Neural cell (in vitro differentiated cells): ENCODE data around the gene C11orf87. TPM values are rescaled to one million over a fixed set of nuclear protein-coding genes. Genes with fewer than 3 reads are reported as not detected.

ENCODE experiments used
- H2AFZ ChIP-seq: fragments of 200-600, 300-800 bp; sonication (generic), shearing (Covaris generic); 2 replicates; pipeline ENCODE4 v1.6.0; 2014; ENCODE audit warnings: low read depth, mild to moderate bottlenecking, antibody characterized with exemption, low read length, moderate library complexity
- H3F3A ChIP-seq: fragments of 200-600 bp; shearing (Covaris generic); 2 replicates; pipeline ENCODE4 v1.6.1; 2016; ENCODE audit warnings: mild to moderate bottlenecking, moderate library complexity, mixed read lengths, antibody characterized with exemption, low read length; ENCODE audit not compliant: insufficient read depth, poor library complexity, severe bottlenecking
- H3K27ac ChIP-seq: fragments of 200-600, 300-800 bp; sonication (generic), shearing (Covaris generic); 2 replicates; pipeline ENCODE4 v1.5.1; 2014; ENCODE audit warnings: mild to moderate bottlenecking, low read length, moderate library complexity
- H3K27me3 ChIP-seq: fragments of 300-800, 200-600 bp; sonication (generic), shearing (Covaris generic); 2 replicates; pipeline ENCODE4 v1.6.0; 2014; ENCODE audit warnings: mild to moderate bottlenecking, low read depth, low read length, moderate library complexity; ENCODE audit not compliant: insufficient read depth
- H3K36me3 ChIP-seq: fragments of 300-800, 200-600 bp; sonication (generic), shearing (Covaris generic); 2 replicates; pipeline ENCODE4 v1.5.1; 2014; ENCODE audit warnings: mild to moderate bottlenecking, antibody characterized with exemption, low read length, moderate library complexity; ENCODE audit not compliant: insufficient read depth
- H3K4me2 ChIP-seq: fragments of 300-800, 200-600 bp; sonication (generic), shearing (Covaris generic); 2 replicates; pipeline ENCODE4 v1.6.0; 2014; ENCODE audit warnings: mild to moderate bottlenecking, low read length
- H3K4me3 ChIP-seq: fragments of 300-800, 200-600 bp; sonication (generic), shearing (Covaris generic); 2 replicates; pipeline ENCODE4 v1.5.1; 2014; ENCODE audit warnings: mild to moderate bottlenecking, low read length, moderate library complexity
- H3K79me2 ChIP-seq: fragments of 200-600 bp; shearing (Covaris generic); replicated peaks from 2 replicates; pipeline ENCODE4 v1.6.0; 2014; ENCODE audit warnings: mild to moderate bottlenecking, low read length, moderate library complexity; ENCODE audit not compliant: insufficient read depth
- H3K9ac ChIP-seq: fragments of 300-800, 200-600 bp; sonication (generic), shearing (Covaris generic); 2 replicates; pipeline ENCODE4 v1.6.1; 2016; ENCODE audit warnings: mild to moderate bottlenecking, low read length, mixed read lengths
- H3K9me2 ChIP-seq: fragments of 200-600 bp; shearing (Covaris generic); 2 replicates; pipeline ENCODE4 v1.6.1; 2016; ENCODE audit warnings: mild to moderate bottlenecking, low read length, mixed read lengths; ENCODE audit not compliant: insufficient read depth
- H3K9me3 ChIP-seq: fragments of 200-600, 300-800 bp; sonication (generic), shearing (Covaris generic); 2 replicates; pipeline ENCODE4 v1.6.1; 2016; ENCODE audit warnings: mild to moderate bottlenecking, mixed run types, low read length, moderate library complexity, mixed read lengths
- H4K20me1 ChIP-seq: fragments of 200-600 bp; shearing (Covaris generic); 2 replicates; pipeline ENCODE4 v1.6.1; 2016; ENCODE audit warnings: mild to moderate bottlenecking, mixed run types; ENCODE audit not compliant: insufficient read depth
- EP300 ChIP-seq: fragments of 450-650 bp; conservative IDR thresholded peaks from 2 replicates; pipeline ENCODE4 v1.6.1; 2014; ENCODE audit warnings: antibody characterized with exemption, mild to moderate bottlenecking, moderate library complexity; ENCODE audit not compliant: poor library complexity, severe bottlenecking
- EZH2 ChIP-seq: fragments of 200-600, 300-800 bp; shearing (Covaris generic), sonication (generic); IDR thresholded peaks from 2 replicates; pipeline ENCODE4 v1.6.1; 2014; ENCODE audit warnings: antibody characterized with exemption, low read length, borderline replicate concordance, mild to moderate bottlenecking; ENCODE audit not compliant: insufficient read depth, poor library complexity, severe bottlenecking
- MXI1 ChIP-seq: fragments of 450-650 bp; conservative IDR thresholded peaks from 2 replicates; pipeline ENCODE4 v1.6.1; 2014; ENCODE audit warnings: antibody characterized with exemption, mild to moderate bottlenecking; ENCODE audit not compliant: poor library complexity, severe bottlenecking
- POLR2AphosphoS5 ChIP-seq: IDR thresholded peaks from 2 replicates; pipeline ENCODE4 v1.6.1; 2012
- RAD21 ChIP-seq: fragments of 450-650 bp; conservative IDR thresholded peaks from 2 replicates; pipeline ENCODE4 v1.6.1; 2014; ENCODE audit warnings: antibody characterized with exemption, mild to moderate bottlenecking, moderate library complexity
- SMC3 ChIP-seq: fragments of 450-650 bp; conservative IDR thresholded peaks from 2 replicates; pipeline ENCODE4 v1.6.1; 2014; ENCODE audit warnings: antibody characterized with exemption, mild to moderate bottlenecking, moderate library complexity; ENCODE audit not compliant: poor library complexity
- TAF1 ChIP-seq: IDR thresholded peaks from 2 replicates; pipeline ENCODE4 v1.6.1; 2012; ENCODE audit warnings: low read depth
- polyA plus RNA-seq: library from polyadenylated mRNA; depleted of rRNA; stranded (reverse); fragments of >200 nt; gene quantifications from 2 replicates; pipeline ENCODE4 v1.2.3, GENCODE V29; 2014
- TF ChIP-seq, protein P1 (sequence below): fragments of 450-650 bp; IDR thresholded peaks from 2 replicates; pipeline ENCODE4 v1.5.1; 2014; ENCODE audit warnings: antibody characterized with exemption, mild to moderate bottlenecking, moderate library complexity; ENCODE audit not compliant: poor library complexity, severe bottlenecking
- TF ChIP-seq, protein P2 (sequence below): IDR thresholded peaks from 2 replicates; pipeline ENCODE4 v1.6.1; 2012; ENCODE audit warnings: borderline replicate concordance

Gene C11orf87
- polyA plus RNA-seq, 1 donor from 2014 or later: 8.6 TPM

- no peaks in the 10 kb centered on the region for H3K79me2 ChIP-seq
- no peaks in the 10 kb centered on the region for H3K36me3 ChIP-seq
- H2AFZ ChIP-seq: no peak overlapping the region
- H3K27me3 ChIP-seq: no peaks in the 10 kb centered on the region
- H3F3A ChIP-seq: no peaks in the 10 kb centered on the region
- no peak overlapping the region for H3K9ac ChIP-seq
- no peak for TF ChIP-seq EZH2
- TF ChIP-seq RAD21: no peak
- TF ChIP-seq, protein P1, sequence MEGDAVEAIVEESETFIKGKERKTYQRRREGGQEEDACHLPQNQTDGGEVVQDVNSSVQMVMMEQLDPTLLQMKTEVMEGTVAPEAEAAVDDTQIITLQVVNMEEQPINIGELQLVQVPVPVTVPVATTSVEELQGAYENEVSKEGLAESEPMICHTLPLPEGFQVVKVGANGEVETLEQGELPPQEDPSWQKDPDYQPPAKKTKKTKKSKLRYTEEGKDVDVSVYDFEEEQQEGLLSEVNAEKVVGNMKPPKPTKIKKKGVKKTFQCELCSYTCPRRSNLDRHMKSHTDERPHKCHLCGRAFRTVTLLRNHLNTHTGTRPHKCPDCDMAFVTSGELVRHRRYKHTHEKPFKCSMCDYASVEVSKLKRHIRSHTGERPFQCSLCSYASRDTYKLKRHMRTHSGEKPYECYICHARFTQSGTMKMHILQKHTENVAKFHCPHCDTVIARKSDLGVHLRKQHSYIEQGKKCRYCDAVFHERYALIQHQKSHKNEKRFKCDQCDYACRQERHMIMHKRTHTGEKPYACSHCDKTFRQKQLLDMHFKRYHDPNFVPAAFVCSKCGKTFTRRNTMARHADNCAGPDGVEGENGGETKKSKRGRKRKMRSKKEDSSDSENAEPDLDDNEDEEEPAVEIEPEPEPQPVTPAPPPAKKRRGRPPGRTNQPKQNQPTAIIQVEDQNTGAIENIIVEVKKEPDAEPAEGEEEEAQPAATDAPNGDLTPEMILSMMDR: no peak
- TF ChIP-seq POLR2AphosphoS5: no peak
- TF ChIP-seq SMC3: no peak
- no peak for TF ChIP-seq TAF1
- TF ChIP-seq EP300: no peak
- TF ChIP-seq, protein P2, sequence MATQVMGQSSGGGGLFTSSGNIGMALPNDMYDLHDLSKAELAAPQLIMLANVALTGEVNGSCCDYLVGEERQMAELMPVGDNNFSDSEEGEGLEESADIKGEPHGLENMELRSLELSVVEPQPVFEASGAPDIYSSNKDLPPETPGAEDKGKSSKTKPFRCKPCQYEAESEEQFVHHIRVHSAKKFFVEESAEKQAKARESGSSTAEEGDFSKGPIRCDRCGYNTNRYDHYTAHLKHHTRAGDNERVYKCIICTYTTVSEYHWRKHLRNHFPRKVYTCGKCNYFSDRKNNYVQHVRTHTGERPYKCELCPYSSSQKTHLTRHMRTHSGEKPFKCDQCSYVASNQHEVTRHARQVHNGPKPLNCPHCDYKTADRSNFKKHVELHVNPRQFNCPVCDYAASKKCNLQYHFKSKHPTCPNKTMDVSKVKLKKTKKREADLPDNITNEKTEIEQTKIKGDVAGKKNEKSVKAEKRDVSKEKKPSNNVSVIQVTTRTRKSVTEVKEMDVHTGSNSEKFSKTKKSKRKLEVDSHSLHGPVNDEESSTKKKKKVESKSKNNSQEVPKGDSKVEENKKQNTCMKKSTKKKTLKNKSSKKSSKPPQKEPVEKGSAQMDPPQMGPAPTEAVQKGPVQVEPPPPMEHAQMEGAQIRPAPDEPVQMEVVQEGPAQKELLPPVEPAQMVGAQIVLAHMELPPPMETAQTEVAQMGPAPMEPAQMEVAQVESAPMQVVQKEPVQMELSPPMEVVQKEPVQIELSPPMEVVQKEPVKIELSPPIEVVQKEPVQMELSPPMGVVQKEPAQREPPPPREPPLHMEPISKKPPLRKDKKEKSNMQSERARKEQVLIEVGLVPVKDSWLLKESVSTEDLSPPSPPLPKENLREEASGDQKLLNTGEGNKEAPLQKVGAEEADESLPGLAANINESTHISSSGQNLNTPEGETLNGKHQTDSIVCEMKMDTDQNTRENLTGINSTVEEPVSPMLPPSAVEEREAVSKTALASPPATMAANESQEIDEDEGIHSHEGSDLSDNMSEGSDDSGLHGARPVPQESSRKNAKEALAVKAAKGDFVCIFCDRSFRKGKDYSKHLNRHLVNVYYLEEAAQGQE: no peak
- no peak for TF ChIP-seq MXI1
- H3K9me3 ChIP-seq: no peaks in the 10 kb centered on the region
- no peaks in the 10 kb centered on the region for H4K20me1 ChIP-seq
- H3K4me2 ChIP-seq: no peak overlapping the region
- H3K9me2 ChIP-seq: no peaks in the 10 kb centered on the region
- H3K4me3 ChIP-seq: no peak overlapping the region
- no peak overlapping the region for H3K27ac ChIP-seq
Measured at GRCh38 chr11:109383306-109383705, 38.7 kb upstream of the C11orf87 start.

- no peaks in the 10 kb centered on the region for H3K27me3 ChIP-seq
- no peak overlapping the region for H3K4me3 ChIP-seq
- H3K9me3 ChIP-seq: no peaks in the 10 kb centered on the region
- H3F3A ChIP-seq: no peaks in the 10 kb centered on the region
- H3K9me2 ChIP-seq: no peaks in the 10 kb centered on the region
- H4K20me1 ChIP-seq: no peaks in the 10 kb centered on the region
- H2AFZ ChIP-seq: no peak overlapping the region
- no peak overlapping the region for H3K4me2 ChIP-seq
- no peaks in the 10 kb centered on the region for H3K36me3 ChIP-seq
- TF ChIP-seq MXI1: no peak
- no peak for TF ChIP-seq EZH2
- TF ChIP-seq EP300: no peak
- TF ChIP-seq, protein P2: no peak
- TF ChIP-seq RAD21: no peak
- TF ChIP-seq TAF1: no peak
- no peak for TF ChIP-seq POLR2AphosphoS5
- TF ChIP-seq SMC3: no peak
- TF ChIP-seq, protein P1: no peak
- H3K27ac ChIP-seq: no peak overlapping the region
- H3K9ac ChIP-seq: no peak overlapping the region
- H3K79me2 ChIP-seq: no peaks in the 10 kb centered on the region
Measured at GRCh38 chr11:109384873-109385272, 37.1 kb upstream of the C11orf87 start.
